GM23338 (cell line): Measurements from ENCODE around the gene FRYL. TPM values are rescaled to one million over a fixed set of nuclear protein-coding genes. Genes with fewer than 3 reads are reported as not detected.

ENCODE experiments used
- ATAC-seq: fragments of 200-7000 bp; cut with Tn5 transposase; 3 replicates; pipeline ENCODE4 v1.9.1; 2020
- DNase-seq: peaks from one replicate; pipeline ENCODE4 v3.0.0-alpha.2; 2015; ENCODE audit warnings: low spot score
- H2AFZ ChIP-seq: fragments of 200-600 bp; sonication (generic); 2 replicates; pipeline ENCODE4 v1.8.0; 2016; ENCODE audit warnings: antibody characterized with exemption, mild to moderate bottlenecking, moderate library complexity
- H3F3A ChIP-seq: fragments of 200-600 bp; sonication (generic); replicated peaks from 2 replicates; pipeline ENCODE4 v1.8.0; 2017; ENCODE audit warnings: antibody characterized with exemption, mixed run types, low read depth
- H3K27ac ChIP-seq: fragments of 200-600 bp; sonication (generic); 2 replicates; pipeline ENCODE4 v1.6.1; 2016; ENCODE audit warnings: low read depth
- H3K27me3 ChIP-seq: fragments of 200-600 bp; sonication (generic); 2 replicates; pipeline ENCODE4 v1.8.0; 2016; ENCODE audit warnings: mild to moderate bottlenecking, mixed run types, moderate library complexity; ENCODE audit not compliant: insufficient read depth
- H3K36me3 ChIP-seq: fragments of 200-600 bp; sonication (generic); 2 replicates; pipeline ENCODE4 v1.8.0; 2016; ENCODE audit warnings: mild to moderate bottlenecking; ENCODE audit not compliant: insufficient read depth
- H3K4me1 ChIP-seq: fragments of 200-600 bp; sonication (generic); 2 replicates; pipeline ENCODE4 v1.8.0; 2016; ENCODE audit warnings: mild to moderate bottlenecking, moderate library complexity; ENCODE audit not compliant: insufficient read depth
- H3K4me2 ChIP-seq: fragments of 200-600 bp; sonication (generic); 2 replicates; pipeline ENCODE4 v1.7.1; 2017; ENCODE audit warnings: mixed run types
- H3K4me3 ChIP-seq: fragments of 200-600 bp; sonication (generic); 2 replicates; pipeline ENCODE4 v1.6.1; 2016; ENCODE audit warnings: mixed run types
- H3K79me2 ChIP-seq: fragments of 200-600 bp; sonication (generic); replicated peaks from 2 replicates; pipeline ENCODE4 v1.8.0; 2017; ENCODE audit warnings: mild to moderate bottlenecking; ENCODE audit not compliant: insufficient read depth
- H3K9me2 ChIP-seq: fragments of 200-600 bp; sonication (generic); 2 replicates; pipeline ENCODE4 v1.8.0; 2017; ENCODE audit not compliant: insufficient read depth
- H4K20me1 ChIP-seq: fragments of 200-600 bp; sonication (generic); replicated peaks from 2 replicates; pipeline ENCODE4 v1.8.0; 2017; ENCODE audit warnings: mild to moderate bottlenecking; ENCODE audit not compliant: insufficient read depth
- H3K27ac Mint-ChIP-seq: 2 replicates; pipeline ENCODE4 v1.8.0; 2020; ENCODE audit warnings: inconsistent platforms, mild to moderate bottlenecking, moderate library complexity, mixed read lengths
- H3K27me3 Mint-ChIP-seq: 3 replicates; pipeline ENCODE4 v1.8.0; 2022; ENCODE audit warnings: low read depth, mild to moderate bottlenecking, moderate library complexity, mixed read lengths, inconsistent platforms; ENCODE audit not compliant: insufficient read depth, poor library complexity
- H3K36me3 Mint-ChIP-seq: 3 replicates; pipeline ENCODE4 v1.8.0; 2021; ENCODE audit warnings: low read depth, mild to moderate bottlenecking, inconsistent platforms, moderate library complexity, mixed read lengths
- H3K4me1 Mint-ChIP-seq: 3 replicates; pipeline ENCODE4 v1.8.0; 2020; ENCODE audit warnings: mild to moderate bottlenecking, inconsistent platforms, mixed read lengths
- H3K4me3 Mint-ChIP-seq: 3 replicates; pipeline ENCODE4 v1.8.0; 2021; ENCODE audit warnings: moderate library complexity, mild to moderate bottlenecking, inconsistent platforms, mixed read lengths
- H3K9me3 Mint-ChIP-seq: 3 replicates; pipeline ENCODE4 v1.8.0; 2020; ENCODE audit warnings: moderate library complexity, mild to moderate bottlenecking, inconsistent platforms, mixed read lengths
- CREB1 ChIP-seq: fragments of 250-450 bp; sonication (Bioruptor Pico); IDR thresholded peaks from 2 replicates; pipeline ENCODE4 v1.5.0; 2020; ENCODE audit warnings: low read depth, mild to moderate bottlenecking, moderate library complexity
- ETS1 ChIP-seq: IDR thresholded peaks from 2 replicates; pipeline ENCODE4 v1.6.1; 2016; ENCODE audit warnings: antibody characterized with exemption
- EZH2 ChIP-seq: fragments of 200-600 bp; sonication (generic); IDR thresholded peaks from one replicate; pipeline ENCODE4 v1.8.0; 2017; ENCODE audit warnings: antibody characterized with exemption, mild to moderate bottlenecking, low read depth; ENCODE audit not compliant: unreplicated experiment
- JUNB ChIP-seq: IDR thresholded peaks from one replicate; pipeline ENCODE4 v1.6.1; 2016; ENCODE audit warnings: antibody characterized with exemption; ENCODE audit not compliant: unreplicated experiment
- STAT1 ChIP-seq: IDR thresholded peaks from one replicate; pipeline ENCODE4 v1.6.1; 2016; ENCODE audit warnings: antibody characterized with exemption; ENCODE audit not compliant: unreplicated experiment
- ZNF114 ChIP-seq: fragments of 250-450 bp; sonication (Bioruptor Pico); IDR thresholded peaks from 2 replicates; pipeline ENCODE4 v1.5.0; 2020; ENCODE audit warnings: mild to moderate bottlenecking, moderate library complexity
- ZNF462 ChIP-seq: fragments of 250-450 bp; sonication (Bioruptor Pico); IDR thresholded peaks from 2 replicates; pipeline ENCODE4 v1.5.0; 2020; ENCODE audit warnings: mild to moderate bottlenecking, moderate library complexity
- polyA plus RNA-seq: library from polyadenylated mRNA; unstranded; fragments of >200 nt; fragmentation: Nextera tagmentation; extraction: Ambion mirVana; gene quantifications from 2 replicates; pipeline ENCODE4 v1.2.1, GENCODE V29; 2016
- total RNA-seq: library from RNA; depleted of rRNA; stranded (reverse); fragments of >200 nt; shearing (Covaris generic); gene quantifications from 2 replicates; pipeline ENCODE4 v1.2.3, GENCODE V29; 2014

The FRYL gene
- total and polyA plus RNA-seq, 2 experiments from 2014 or later = 30.7 to 53.3 TPM

- Mint-ChIP-seq H3K27ac (no peak overlapping the region), H3K4me3 (no peak overlapping the region), H3K9me3 (no peaks in the 10 kb centered on the region), H3K27me3 (peaks cover 4% of the 10 kb centered on the region), H3K4me1 (peaks cover 13% of the 10 kb centered on the region; the same call in 2 of the 3 replicates), H3K36me3 (no peaks in the 10 kb centered on the region)
- Histone ChIP-seq H3K4me3 (no peak overlapping the region), H3K36me3 (no peaks in the 10 kb centered on the region), H3F3A (no peaks in the 10 kb centered on the region), H3K79me2 (no peaks in the 10 kb centered on the region), H3K27ac (no peak overlapping the region), H3K27me3 (no peaks in the 10 kb centered on the region), H2AFZ (peak overlapping the region; percentile 57; the same call in 1 of the 2 replicates), H3K4me2 (no peak overlapping the region), H4K20me1 (no peaks in the 10 kb centered on the region), H3K4me1 (peaks cover 3% of the 10 kb centered on the region; the same call in 1 of the 2 replicates), H3K9me2 (no peaks in the 10 kb centered on the region; the same call in 1 of the 2 replicates)
- no peak for ATAC-seq
- DNase-seq = no peak
- TF ChIP-seq ETS1 (no peak), STAT1 (no peak), JUNB (no peak), EZH2 (no peak), ZNF462 (CRISPR knock-in tag) (no peak), ZNF114 (CRISPR knock-in tag) (no peak), CREB1 (CRISPR knock-in tag) (no peak)
These were observed 16.3 kb upstream of the FRYL start for GRCh38 chr4:48796191-48796926.
